ENCODE data around the gene RPL6. TPM values are rescaled to one million over a fixed set of nuclear protein-coding genes. Genes with fewer than 3 reads are reported as not detected.
"Not testable (repeated sequence)": the region's sequence is repeated elsewhere in the genome, so short reads cannot be mapped to it uniquely, and the experiment has no call there.

RPL6 gene
- 1,403 TPM for total RNA-seq

GRCh38 chr12:112409064-112409905, at the start of gene RPL6:
Gene RPL6 (minus strand): TSS chr12:112409605. CDS start chr12:112408656, 949 bp downstream.
- peak; percentile 87 for DNase-seq (ENCODE audit: low spot score)

- no peak for DNase-seq (ENCODE audit: low spot score)
These were observed 49.3 kb upstream of the RPL6 start for GRCh38 chr12:112458751-112459150.

- no peak for DNase-seq (ENCODE audit: low spot score)
These were observed 48.9 kb upstream of the RPL6 start for GRCh38 chr12:112458330-112458729.

- DNase-seq (ENCODE audit: low spot score): not testable (repeated sequence)
These were observed 47.7 kb upstream of the RPL6 start for GRCh38 chr12:112457142-112457541.

GRCh38 chr12:112456029-112456428, 46.6 kb upstream of the RPL6 start:
- DNase-seq (ENCODE audit: low spot score): no peak

GRCh38 chr12:112450725-112451124, 41.3 kb upstream of the RPL6 start:
- no peak for DNase-seq (ENCODE audit: low spot score)

GRCh38 chr12:112448165-112448564, 38.8 kb upstream of the RPL6 start:
- DNase-seq (ENCODE audit: low spot score): not testable (repeated sequence)

- no peak for DNase-seq (ENCODE audit: low spot score)
These were observed 37.7 kb upstream of the RPL6 start for GRCh38 chr12:112447106-112447505.

- DNase-seq (ENCODE audit: low spot score): no peak
These were observed 36.8 kb upstream of the RPL6 start for GRCh38 chr12:112446008-112446725.

GRCh38 chr12:112443916-112444315, 34.5 kb upstream of the RPL6 start:
- no peak for DNase-seq (ENCODE audit: low spot score)

GRCh38 chr12:112440653-112441052, 31.2 kb upstream of the RPL6 start:
- not testable (repeated sequence) for DNase-seq (ENCODE audit: low spot score)

- DNase-seq (ENCODE audit: low spot score): no peak
These were observed 30.4 kb upstream of the RPL6 start for GRCh38 chr12:112439769-112440168.

GRCh38 chr12:112438645-112439044, 29.2 kb upstream of the RPL6 start:
- not testable (repeated sequence) for DNase-seq (ENCODE audit: low spot score)

- no peak for DNase-seq (ENCODE audit: low spot score)
These were observed 24.1 kb upstream of the RPL6 start for GRCh38 chr12:112433551-112433950.

- no peak for DNase-seq (ENCODE audit: low spot score)
These were observed 22.6 kb upstream of the RPL6 start for GRCh38 chr12:112431965-112432364.

GRCh38 chr12:112430929-112431328, 21.5 kb upstream of the RPL6 start:
- DNase-seq (ENCODE audit: low spot score): no peak

- no peak for DNase-seq (ENCODE audit: low spot score)
These were observed 18.4 kb upstream of the RPL6 start for GRCh38 chr12:112427760-112428159.

- no peak for DNase-seq (ENCODE audit: low spot score)
These were observed 16.4 kb upstream of the RPL6 start for GRCh38 chr12:112425582-112426382.

GRCh38 chr12:112424126-112424525, 14.7 kb upstream of the RPL6 start:
- no peak for DNase-seq (ENCODE audit: low spot score)

GRCh38 chr12:112422531-112422930, 13.1 kb upstream of the RPL6 start:
- no peak for DNase-seq (ENCODE audit: low spot score)

GRCh38 chr12:112421363-112421762, 12.0 kb upstream of the RPL6 start:
- DNase-seq (ENCODE audit: low spot score): no peak

- DNase-seq (ENCODE audit: low spot score): no peak
These were observed 11.3 kb upstream of the RPL6 start for GRCh38 chr12:112420740-112421139.

Measured in ureter (tissue), 1 donor.